Measurements from ENCODE around the gene PDXK.

- TF ChIP-seq CTCF (IDR thresholded peaks at IDR 0.05; ENCODE audit: control extremely low read depth in 1 of 3, insufficient read depth in 1 of 3, low read depth in 1 of 3, low read length in 3 of 3) = no peak
- no peak for TF ChIP-seq HDAC6 (IDR thresholded peaks at IDR 0.05; ENCODE audit: low read depth, low read length)
- no peak for TF ChIP-seq SIRT6 (IDR thresholded peaks at IDR 0.05; ENCODE audit: low read length)
- no peak for TF ChIP-seq RAD21 (IDR thresholded peaks at IDR 0.05 in 1 of 2, conservative IDR thresholded peaks at IDR 0.05 in 1 of 2; ENCODE audit: low read depth in 2 of 2, low read length in 2 of 2)
- no peak for TF ChIP-seq YY1 (IDR thresholded peaks at IDR 0.05; ENCODE audit: low read depth, low read length)
- TF ChIP-seq MAX (IDR thresholded peaks at IDR 0.05) = no peak
- TF ChIP-seq CBX8 (IDR thresholded peaks at IDR 0.05; ENCODE audit: borderline replicate concordance, low read depth, low read length) = no peak
- TF ChIP-seq NRF1 (IDR thresholded peaks at IDR 0.05; ENCODE audit: low read depth, low read length) = no peak
- no peak for TF ChIP-seq POLR2AphosphoS5 (IDR thresholded peaks at IDR 0.05; ENCODE audit: low read depth, low read length)
- TF ChIP-seq BRCA1 (IDR thresholded peaks at IDR 0.05; ENCODE audit: low read depth, low read length) = no peak
- no peak; a peak in 1 of 3 replicates for TF ChIP-seq POLR2A (IDR thresholded peaks at IDR 0.05; ENCODE audit: control extremely low read depth in 1 of 2, low read depth in 2 of 2, low read length in 2 of 2)
- TF ChIP-seq CBX5 (IDR thresholded peaks at IDR 0.05; ENCODE audit: low read depth, low read length) = no peak
- no peak for TF ChIP-seq EZH2 (IDR thresholded peaks at IDR 0.05; ENCODE audit: low read depth, low read length, severe bottlenecking)
- no peak for TF ChIP-seq RFX5 (IDR thresholded peaks at IDR 0.05; ENCODE audit: borderline replicate concordance, low read depth, low read length)
Observed at GRCh38 chr21:43764576-43765495, 45.9 kb downstream of the PDXK start.

Data from H1 (cell line).